T47D (cell line): ENCODE results near the gene TMEM121.

Source experiments
- DNase-seq, 2 experiments: peaks; one replicate each; pipeline versions ENCODE4 v3.0.0 to v3.0.0-alpha.2; 2011 to 2012; ENCODE audit warnings: low read depth in 1 of 2, low spot score in 1 of 2
- JUND ChIP-seq: IDR thresholded peaks from 2 replicates; pipeline ENCODE4 v1.6.1; 2012; ENCODE audit warnings: low read depth
- in situ Hi-C: cut with HindIII; loops from 2 replicates; pipeline ENCODE4 v1.10.0; 2016; ENCODE audit warnings: low sequenced_read_pairs, low pct_unique_long_range_greater_than_20kb

TMEM121 gene

DNA sequence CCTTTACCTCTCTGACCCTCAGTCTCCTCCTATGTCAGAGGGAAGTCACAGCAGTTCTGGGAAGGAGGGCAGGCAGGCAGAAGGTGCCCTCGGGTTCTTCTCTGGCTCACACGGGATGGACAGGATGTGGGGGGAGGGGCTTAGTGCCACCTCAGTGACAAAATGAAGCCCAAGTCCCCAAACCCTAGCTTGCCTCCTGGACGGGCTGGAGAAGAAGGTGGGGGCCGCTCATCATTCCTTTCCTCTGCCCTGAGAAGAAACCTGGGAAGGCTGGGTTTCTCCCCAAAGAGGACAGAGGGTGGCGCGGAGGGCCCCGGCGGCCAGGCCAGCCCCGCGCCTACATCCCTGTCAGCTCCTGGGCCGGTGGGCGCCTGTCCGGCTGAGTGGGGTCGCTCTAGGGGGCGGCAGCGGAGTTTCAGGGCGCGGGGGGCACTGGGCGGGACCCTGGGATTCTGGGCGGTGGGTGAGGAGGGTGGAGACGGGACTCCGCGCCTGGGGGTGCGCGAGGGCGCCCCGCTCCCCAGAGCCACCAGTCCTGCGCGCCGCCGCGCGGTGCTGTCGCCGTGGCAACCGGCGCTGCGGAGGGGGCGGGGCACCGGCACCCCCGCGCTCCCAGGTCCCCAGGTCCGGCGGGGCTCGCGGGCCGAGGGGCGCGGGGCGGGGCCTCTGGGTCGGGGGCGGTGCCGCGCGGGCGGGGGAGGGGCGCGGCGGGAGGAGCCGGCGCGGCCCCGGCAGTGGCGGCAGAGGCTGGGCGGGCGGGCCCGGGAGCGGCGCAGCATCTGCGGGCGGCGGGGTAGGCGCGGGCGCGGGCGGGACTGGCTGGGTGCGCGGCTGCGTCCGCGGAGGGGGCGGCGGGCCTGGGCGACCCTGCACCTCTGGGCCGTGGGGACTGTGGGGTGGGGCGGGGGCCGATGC is at the start of gene TMEM121:
Gene TMEM121 (plus strand): TSS at position 723 of the 915 bp plus-strand sequence. CDS start 2,252 bp downstream, outside the sequence.
- DNase-seq = peak; percentile 55 to 68
- in situ Hi-C loops = no loop called here
- TF ChIP-seq JUND = no peak

DNA sequence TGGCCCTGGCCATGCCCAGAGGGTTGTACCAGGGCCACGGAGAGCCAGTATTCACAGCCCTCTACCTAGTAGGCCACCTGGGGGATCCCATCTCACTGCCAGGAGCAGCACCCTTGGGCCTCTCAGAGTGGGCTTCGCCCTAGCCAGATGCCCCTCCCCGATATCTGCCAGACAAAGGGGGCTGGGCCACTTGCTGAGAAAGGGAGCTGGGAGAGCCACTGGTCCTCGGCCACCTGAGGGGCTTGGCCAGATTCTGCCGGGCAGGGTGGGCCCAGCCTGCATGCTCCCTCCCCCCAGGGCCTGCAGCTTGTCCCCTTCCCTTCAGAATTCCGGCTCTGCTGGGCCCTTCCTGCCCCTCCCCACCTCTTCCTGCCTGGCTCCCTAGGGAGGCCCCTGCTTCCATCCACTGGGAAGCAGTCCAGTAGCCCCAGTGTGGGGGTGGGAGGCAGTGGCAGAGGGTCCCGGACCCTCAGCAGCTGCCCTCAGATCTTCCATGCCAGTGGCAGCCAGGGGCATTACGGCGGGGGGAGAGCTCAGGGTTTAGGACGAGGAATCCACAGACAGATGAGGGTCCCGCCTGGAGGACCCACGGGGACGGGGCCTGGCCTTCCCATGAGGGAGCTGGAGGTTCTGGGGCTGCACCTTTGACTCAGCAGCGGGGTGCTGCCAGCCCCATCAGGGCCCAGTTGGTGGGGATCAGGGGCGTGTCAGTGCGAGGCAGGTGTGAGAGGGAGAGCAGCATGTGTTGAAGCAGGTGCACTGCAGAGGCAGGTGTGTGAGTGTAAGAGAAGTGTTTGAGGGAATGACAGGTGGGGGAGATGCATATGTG is 49.3 kb upstream of the TMEM121 start:
- no peak for DNase-seq
- no peak for TF ChIP-seq JUND
- in situ Hi-C loops = no loop called here

DNA sequence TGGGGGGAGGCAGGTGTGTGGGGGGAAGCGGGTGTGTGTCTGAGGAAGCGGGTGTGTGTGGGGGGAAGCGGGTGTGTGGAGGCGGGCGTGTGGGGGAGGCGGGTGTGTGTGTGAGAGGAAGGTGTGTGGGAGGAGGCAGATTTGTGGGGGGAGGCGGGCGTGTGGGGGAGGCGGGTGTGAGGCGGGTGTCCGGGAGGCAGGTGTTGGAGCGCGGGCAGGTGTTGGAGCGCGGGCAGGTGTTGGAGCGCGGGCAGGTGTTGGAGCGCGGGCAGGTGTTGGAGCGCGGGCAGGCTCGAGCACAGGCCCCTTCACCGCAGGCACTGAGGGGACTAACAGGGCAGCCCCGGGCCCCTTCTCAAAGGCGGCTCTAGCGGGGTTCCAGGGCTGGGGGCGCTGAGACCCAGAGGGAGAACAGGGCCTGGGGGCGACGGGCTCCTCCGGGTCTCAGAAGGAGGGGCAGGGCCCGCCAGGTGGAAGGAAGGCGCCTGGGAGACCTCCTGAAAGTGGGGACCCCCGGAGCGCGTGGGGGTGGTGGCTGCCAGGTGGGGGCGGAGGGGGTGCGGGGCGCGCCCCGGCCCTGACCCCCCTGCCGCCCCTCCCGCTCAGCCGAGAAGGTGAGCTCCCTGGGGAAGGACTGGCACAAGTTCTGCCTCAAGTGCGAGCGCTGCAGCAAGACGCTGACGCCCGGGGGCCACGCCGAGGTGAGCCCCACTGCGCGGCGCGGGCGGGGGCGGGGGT is 48.6 kb upstream of the TMEM121 start:
- in situ Hi-C loops = no loop called here

DNA sequence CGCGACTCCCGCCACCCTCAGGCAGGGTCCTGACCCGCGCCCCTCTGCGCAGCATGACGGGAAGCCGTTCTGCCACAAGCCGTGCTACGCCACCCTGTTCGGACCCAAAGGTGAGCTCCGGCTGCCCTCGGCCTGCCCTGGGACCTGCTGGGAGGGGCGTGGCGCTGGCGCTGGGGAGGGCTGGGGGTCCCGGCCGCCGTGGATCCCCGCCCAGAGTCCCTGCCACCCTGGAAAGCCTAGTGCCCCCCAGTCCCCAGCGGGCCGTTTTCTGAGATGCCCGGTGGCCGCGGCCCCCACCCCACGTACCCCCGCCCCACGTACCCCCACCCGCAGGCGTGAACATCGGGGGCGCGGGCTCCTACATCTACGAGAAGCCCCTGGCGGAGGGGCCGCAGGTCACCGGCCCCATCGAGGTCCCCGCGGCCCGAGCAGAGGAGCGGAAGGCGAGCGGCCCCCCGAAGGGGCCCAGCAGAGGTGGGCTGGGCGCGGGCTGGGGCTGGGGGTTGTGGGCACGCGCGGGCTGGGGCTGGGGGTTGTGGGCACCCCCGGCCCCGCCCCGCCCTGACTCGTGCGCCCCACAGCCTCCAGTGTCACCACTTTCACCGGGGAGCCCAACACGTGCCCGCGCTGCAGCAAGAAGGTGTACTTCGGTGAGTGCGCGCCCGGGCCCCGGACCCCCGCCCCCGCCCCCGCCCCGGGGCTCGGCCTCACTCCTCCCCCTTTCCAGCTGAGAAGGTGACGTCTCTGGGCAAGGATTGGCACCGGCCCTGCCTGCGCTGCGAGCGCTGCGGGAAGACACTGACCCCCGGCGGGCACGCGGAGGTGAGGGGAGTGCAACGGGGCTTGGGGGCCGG is 47.8 kb upstream of the TMEM121 start:
- DNase-seq = no peak
- in situ Hi-C loops = no loop called here
- no peak for TF ChIP-seq JUND

More for the DNA sequence above, 48.6 kb upstream of the TMEM121 start:
- no peak for DNase-seq
- no peak for TF ChIP-seq JUND

DNA sequence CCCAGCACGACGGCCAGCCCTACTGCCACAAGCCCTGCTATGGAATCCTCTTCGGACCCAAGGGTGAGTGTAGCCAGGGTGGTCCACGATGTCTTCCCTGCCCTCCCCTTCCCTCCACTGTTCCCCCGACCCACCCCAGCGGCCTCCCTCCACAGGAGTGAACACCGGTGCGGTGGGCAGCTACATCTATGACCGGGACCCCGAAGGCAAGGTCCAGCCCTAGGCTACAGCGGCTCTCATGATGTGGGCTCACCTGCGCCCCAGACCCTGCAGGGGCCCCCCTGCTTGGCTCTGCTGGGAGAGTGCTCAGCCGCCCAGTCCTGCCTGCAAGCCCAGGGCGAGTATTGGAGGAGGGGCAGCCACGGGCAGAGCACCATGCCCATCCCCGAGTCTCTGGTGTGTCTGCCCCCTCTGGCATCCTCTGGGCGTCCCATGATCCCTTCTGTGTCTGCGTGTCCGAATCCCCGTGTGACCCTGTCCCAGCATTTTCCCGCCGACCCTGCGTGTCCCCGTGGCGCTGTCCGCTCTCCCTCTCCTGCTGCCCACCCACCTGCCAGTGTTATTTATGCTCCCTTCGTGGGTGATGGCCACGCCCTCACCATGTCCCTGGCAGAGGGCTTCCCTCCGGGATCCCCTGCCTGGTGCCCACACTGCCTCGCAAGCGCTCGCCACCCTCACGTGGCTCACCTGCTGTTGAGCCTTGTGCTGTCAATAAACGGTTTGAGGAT is 46.8 kb upstream of the TMEM121 start:
- no peak for TF ChIP-seq JUND
- in situ Hi-C loops = no loop called here
- no peak for DNase-seq

DNA sequence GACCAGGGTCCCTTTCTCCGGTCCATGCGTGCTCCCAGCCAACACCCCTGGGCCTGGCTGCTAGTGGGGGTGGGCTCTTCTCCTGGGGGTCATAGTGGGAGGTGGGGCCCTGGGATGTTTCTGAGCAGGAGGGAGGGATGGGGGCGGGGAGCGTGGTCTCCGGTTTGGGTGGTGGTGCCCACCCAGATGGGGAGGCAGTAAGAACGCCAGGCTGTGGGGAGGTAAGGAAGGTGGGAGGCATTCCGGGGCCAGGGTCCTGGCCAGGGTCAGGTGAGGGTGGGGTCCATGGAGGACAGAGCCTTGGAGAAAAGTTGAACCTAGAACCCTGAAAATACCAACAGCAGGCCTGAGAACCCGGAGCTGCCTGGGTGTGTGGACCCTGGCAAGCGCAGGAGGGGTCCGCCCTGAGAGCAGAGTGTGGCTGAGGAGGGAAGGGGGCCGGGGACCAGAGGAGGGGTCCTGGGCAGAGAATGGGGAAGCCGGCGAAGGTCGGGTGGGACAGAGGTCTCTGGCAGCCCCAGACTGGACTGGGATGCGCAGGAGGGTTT is 46.1 kb upstream of the TMEM121 start:
- in situ Hi-C loops = no loop called here
- no peak for DNase-seq
- no peak for TF ChIP-seq JUND

DNA sequence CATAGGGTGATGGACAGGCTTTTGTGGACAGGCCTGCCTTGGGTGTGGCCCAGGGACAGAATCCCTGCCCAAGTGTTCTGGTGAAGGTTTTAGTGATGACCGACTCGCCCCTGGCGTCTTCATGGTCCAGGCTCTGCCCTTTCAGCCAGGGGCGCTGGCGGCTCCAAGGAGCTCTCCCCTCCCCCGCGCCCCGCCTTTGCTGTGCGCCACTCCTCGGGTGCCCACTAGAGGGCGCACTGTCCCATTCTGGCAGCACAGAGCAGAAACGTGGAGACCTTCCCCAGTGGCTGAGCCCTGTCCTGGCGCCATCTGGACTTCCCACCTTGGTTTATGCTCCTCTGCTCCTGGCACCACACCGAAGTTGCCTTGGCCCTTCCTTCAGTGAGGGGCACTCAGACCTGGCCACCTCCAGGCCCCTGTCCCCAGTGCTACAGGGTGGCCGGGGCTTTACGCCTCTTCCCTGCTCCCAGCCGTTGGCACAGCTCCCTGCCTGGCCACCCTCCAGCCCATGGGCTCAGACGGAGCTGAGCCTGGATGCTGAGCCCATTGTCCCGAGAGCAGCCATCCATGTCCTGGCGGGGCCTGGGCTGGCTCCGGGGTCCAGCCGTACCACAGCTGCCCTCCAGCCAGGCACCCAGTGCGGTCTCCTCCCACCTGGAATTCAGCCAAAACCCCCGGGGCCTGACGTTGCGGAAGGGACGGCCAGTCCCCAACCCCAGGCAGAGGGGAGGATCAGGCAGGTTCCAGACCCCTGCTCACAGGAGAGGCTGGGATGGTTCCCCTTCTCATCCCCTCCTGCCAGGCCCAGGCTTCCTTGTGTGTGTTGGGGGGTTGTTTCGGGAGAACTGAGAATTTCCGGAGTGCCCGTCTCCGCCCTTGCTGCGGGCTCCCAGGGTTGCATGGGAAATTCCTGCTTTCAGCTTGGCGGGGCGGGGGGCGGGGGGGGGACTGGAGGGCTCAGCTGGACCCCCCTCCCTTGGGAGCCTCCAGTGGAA is 45.3 kb upstream of the TMEM121 start:
- in situ Hi-C loops = no loop called here

DNA sequence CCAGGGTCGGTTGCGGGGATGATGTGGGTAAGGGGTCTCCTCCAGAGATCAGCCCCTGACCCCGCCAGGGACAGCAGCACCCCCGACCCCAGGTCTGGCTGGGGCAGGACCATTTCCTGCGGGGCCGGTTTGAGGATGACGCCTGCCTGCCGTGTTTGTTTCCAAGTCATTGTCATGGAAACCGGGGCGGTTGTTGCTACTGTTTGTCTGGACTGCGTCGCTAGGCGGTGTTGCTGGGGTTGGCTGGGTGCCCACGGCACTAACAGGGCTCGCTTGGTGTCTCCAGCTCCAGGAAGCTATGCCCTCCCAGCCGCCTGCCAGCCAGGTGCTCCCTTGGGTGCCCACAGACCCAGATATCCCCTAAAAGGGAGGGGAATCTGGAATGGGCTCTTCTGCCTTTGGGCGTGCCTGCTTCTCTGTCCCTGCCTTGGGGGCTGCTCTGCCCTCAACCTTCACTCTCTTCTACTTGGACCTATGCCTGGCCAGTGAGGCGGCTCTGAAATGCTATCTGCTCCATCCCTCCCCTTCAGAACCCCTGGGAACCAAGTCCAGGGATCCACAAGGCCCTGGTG is 44.4 kb upstream of the TMEM121 start:
- in situ Hi-C loops = no loop called here
- TF ChIP-seq JUND = no peak
- DNase-seq = peak; percentile 94 to 99

More for the DNA sequence above, 45.3 kb upstream of the TMEM121 start:
- DNase-seq = peak; percentile 89 to 95
- TF ChIP-seq JUND = no peak

DNA sequence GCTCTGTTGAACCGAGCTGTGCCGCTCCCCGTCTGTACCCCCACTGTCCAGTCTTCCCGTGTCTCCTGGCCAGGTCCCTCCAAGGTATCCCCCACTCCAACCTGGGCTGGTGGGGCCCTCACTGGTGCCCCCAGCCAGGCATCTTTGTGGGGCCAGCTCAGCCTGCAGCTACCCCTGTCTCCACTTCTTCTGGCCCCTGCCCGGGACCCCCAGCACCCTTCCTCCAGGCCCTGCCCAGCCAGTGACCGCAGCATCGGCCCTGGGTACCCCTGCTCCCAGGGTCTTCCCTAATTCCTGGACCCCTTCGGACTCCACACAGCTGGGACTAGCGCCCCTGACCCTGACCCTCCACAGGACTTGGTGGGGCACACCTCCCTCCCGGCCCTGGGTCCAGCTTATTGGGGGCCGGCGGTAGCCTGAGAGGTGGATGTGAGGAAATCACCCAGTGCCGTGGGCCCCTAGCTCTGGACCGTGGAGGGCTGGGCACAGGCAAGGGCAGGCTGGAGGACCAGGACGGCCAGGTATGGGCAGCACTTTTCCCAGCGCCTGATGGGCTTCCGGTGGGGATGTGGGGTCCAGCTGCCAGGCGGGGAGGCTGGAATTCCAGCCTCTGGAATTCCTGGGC is 43.8 kb upstream of the TMEM121 start:
- no peak for TF ChIP-seq JUND
- no peak for DNase-seq
- in situ Hi-C loops = no loop called here
